DOHH2 (cell line): ENCODE measurements around the gene NAT8L.

Source experiments
- H3F3A ChIP-seq: fragments of 200-600 bp; sonication (generic), shearing (Covaris generic); 2 replicates; pipeline ENCODE4 v1.6.0; 2016; ENCODE audit warnings: antibody characterized with exemption, mild to moderate bottlenecking; ENCODE audit not compliant: control insufficient read depth, insufficient read depth
- H3K27ac ChIP-seq: fragments of 200-600 bp; sonication (generic); 2 replicates; pipeline ENCODE4 v1.5.1; 2014; ENCODE audit warnings: low read depth, mild to moderate bottlenecking, low read length, moderate library complexity
- H3K27me3 ChIP-seq: fragments of 200-600 bp; sonication (generic); 2 replicates; pipeline ENCODE4 v1.6.1; 2014; ENCODE audit warnings: mild to moderate bottlenecking, low read length, mixed read lengths; ENCODE audit not compliant: control insufficient read depth
- H3K36me3 ChIP-seq: fragments of 200-600 bp; sonication (generic); 2 replicates; pipeline ENCODE4 v1.6.1; 2014; ENCODE audit warnings: mild to moderate bottlenecking, low read length, moderate library complexity, mixed read lengths; ENCODE audit not compliant: control insufficient read depth
- H3K4me1 ChIP-seq: fragments of 200-600 bp; sonication (generic); 2 replicates; pipeline ENCODE4 v1.6.1; 2014; ENCODE audit warnings: mild to moderate bottlenecking, low read length, mixed read lengths; ENCODE audit not compliant: control insufficient read depth
- H3K4me2 ChIP-seq: fragments of 200-600 bp; sonication (generic); 2 replicates; pipeline ENCODE4 v1.6.0; 2014; ENCODE audit warnings: mild to moderate bottlenecking, low read length, moderate library complexity
- H3K4me3 ChIP-seq: fragments of 200-600 bp; sonication (generic); 2 replicates; pipeline ENCODE4 v1.5.1; 2014; ENCODE audit warnings: mild to moderate bottlenecking, low read length, mixed read lengths
- H3K79me2 ChIP-seq: fragments of 200-600 bp; sonication (generic); 2 replicates; pipeline ENCODE4 v1.6.1; 2014; ENCODE audit warnings: mild to moderate bottlenecking, low read length, mixed read lengths; ENCODE audit not compliant: control insufficient read depth
- H3K9me2 ChIP-seq: fragments of 200-600 bp; sonication (generic); replicated peaks from 2 replicates; pipeline ENCODE4 v1.6.1; 2014; ENCODE audit warnings: mild to moderate bottlenecking, low read length, mixed read lengths; ENCODE audit not compliant: control insufficient read depth
- H3K9me3 ChIP-seq: fragments of 200-600 bp; sonication (generic); 2 replicates; pipeline ENCODE4 v1.6.1; 2014; ENCODE audit warnings: antibody characterized with exemption, low read length, mixed read lengths; ENCODE audit not compliant: control insufficient read depth, insufficient read depth
- H4K20me1 ChIP-seq: fragments of 200-600 bp; sonication (generic); 2 replicates; pipeline ENCODE4 v1.6.0; 2014; ENCODE audit warnings: low read depth, mild to moderate bottlenecking, antibody characterized with exemption, low read length, moderate library complexity; ENCODE audit not compliant: control insufficient read depth, insufficient read depth
- CTCF ChIP-seq: fragments of 200-600 bp; sonication (generic); IDR thresholded peaks from one replicate; pipeline ENCODE4 v1.5.1; 2014; ENCODE audit warnings: antibody characterized with exemption, mild to moderate bottlenecking, low read depth, low read length; ENCODE audit not compliant: poor library complexity, severe bottlenecking
- EZH2phosphoT487 ChIP-seq: fragments of 200-600 bp; sonication (generic); IDR thresholded peaks from 2 replicates; pipeline ENCODE4 v1.6.1; 2017; ENCODE audit warnings: borderline replicate concordance, mild to moderate bottlenecking, antibody characterized with exemption, low read length, moderate library complexity, mixed read lengths

The NAT8L gene

GRCh38 chr4:2049811-2050210, 9.3 kb upstream of the NAT8L start:
- Histone ChIP-seq H3K79me2 (no peaks in the 10 kb centered on the region), H4K20me1 (no peaks in the 10 kb centered on the region), H3K27me3 (0 out of 2 replicates have a peak, but pooled peaks cover 10% of the 10 kb centered on the region), H3K9me2 (no peaks in the 10 kb centered on the region), H3K9me3 (no peaks in the 10 kb centered on the region), H3K36me3 (no peaks in the 10 kb centered on the region), H3F3A (no peaks in the 10 kb centered on the region), H3K27ac (no peak overlapping the region), H3K4me2 (no peak overlapping the region), H3K4me3 (no peak overlapping the region), H3K4me1 (no peaks in the 10 kb centered on the region)
- TF ChIP-seq EZH2phosphoT487: no peak
- no peak for TF ChIP-seq CTCF

- Histone ChIP-seq H3K27ac (no peak overlapping the region), H3K27me3 (0 out of 2 replicates have a peak, but pooled peaks cover 10% of the 10 kb centered on the region), H3K4me3 (no peak overlapping the region), H3K9me3 (no peaks in the 10 kb centered on the region), H3K4me1 (no peaks in the 10 kb centered on the region), H3K79me2 (no peaks in the 10 kb centered on the region), H3K4me2 (no peak overlapping the region), H4K20me1 (no peaks in the 10 kb centered on the region), H3K36me3 (no peaks in the 10 kb centered on the region), H3K9me2 (no peaks in the 10 kb centered on the region), H3F3A (no peaks in the 10 kb centered on the region)
- TF ChIP-seq CTCF: no peak
- TF ChIP-seq EZH2phosphoT487: no peak
These were observed 8.0 kb upstream of the NAT8L start for GRCh38 chr4:2051086-2051485.

GRCh38 chr4:2054217-2054616, 4.9 kb upstream of the NAT8L start:
- no peaks in the 10 kb centered on the region for H3K9me3 ChIP-seq
- no peak for TF ChIP-seq CTCF
- TF ChIP-seq EZH2phosphoT487: no peak
- peaks cover 16% of the 10 kb centered on the region for H3K27me3 ChIP-seq

More at GRCh38 chr4:2054217-2054616, 4.9 kb upstream of the NAT8L start:
- no peaks in the 10 kb centered on the region for H3F3A ChIP-seq
- no peak overlapping the region for H3K4me2 ChIP-seq
- H3K36me3 ChIP-seq: no peaks in the 10 kb centered on the region
- no peak overlapping the region for H3K27ac ChIP-seq
- no peaks in the 10 kb centered on the region for H3K9me2 ChIP-seq
- H3K79me2 ChIP-seq: no peaks in the 10 kb centered on the region
- H3K4me1 ChIP-seq: no peaks in the 10 kb centered on the region
- H4K20me1 ChIP-seq: no peaks in the 10 kb centered on the region
- no peak overlapping the region for H3K4me3 ChIP-seq
